Measurements from ENCODE around the gene COTL1.

GRCh38 chr16:84535851-84536250 is 82.0 kb downstream of the COTL1 start:
- TF ChIP-seq POLR2A (IDR thresholded peaks at IDR 0.05; ENCODE audit: low read length) = no peak
- TF ChIP-seq GATA1 (IDR thresholded peaks at IDR 0.05; ENCODE audit: low read depth, low read length) = no peak
